ENCODE results near the gene CAMTA1. TPM values are rescaled to one million over a fixed set of nuclear protein-coding genes. Genes with fewer than 3 reads are reported as not detected.

CAMTA1 gene
- polyA plus RNA-seq, 2 donors, result 61.1 to 75.0 TPM

DNA sequence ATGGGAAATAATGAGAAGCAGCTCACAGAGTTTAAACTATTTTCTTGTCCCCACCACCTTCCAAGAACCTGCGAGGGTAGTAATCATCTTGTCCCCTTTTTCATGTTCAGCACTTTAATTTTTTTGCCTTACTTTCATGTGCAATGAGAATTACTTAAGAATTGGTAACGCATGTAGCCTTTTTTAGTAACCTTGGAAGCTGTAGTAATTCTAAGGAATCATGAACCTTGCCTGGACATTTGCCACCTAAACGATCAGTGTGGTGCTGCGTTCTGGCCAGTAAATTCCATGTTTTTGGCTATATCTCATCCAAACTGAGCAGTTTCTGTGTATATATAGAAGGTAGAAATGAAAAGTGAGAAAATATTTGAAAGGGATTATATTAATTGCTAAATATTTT is 981.9 kb downstream of the CAMTA1 start:
- 69 to 81% methylated on average over 4 of the region's 4 CpGs for WGBS, 2 donors
- H3K27me3 ChIP-seq (ENCODE audit: control insufficient read depth in 1 of 2, insufficient read depth in 2 of 2, low read length in 2 of 2), result no peaks in the 10 kb centered on the region
- no peaks in the 10 kb centered on the region for H3K4me1 ChIP-seq (ENCODE audit: control insufficient read depth in 2 of 2, insufficient read depth in 2 of 2, low read length in 1 of 2)
- no peak overlapping the region for H3K27ac ChIP-seq (ENCODE audit: low read depth in 2 of 2, low read length in 1 of 2)
- no peaks in the 10 kb centered on the region for H3K36me3 ChIP-seq (ENCODE audit: control insufficient read depth in 2 of 2, insufficient read depth in 2 of 2, low read length in 1 of 2)
- H3K9me3 ChIP-seq (ENCODE audit: control insufficient read depth in 2 of 2, insufficient read depth in 1 of 2, low read depth in 1 of 2, low read length in 1 of 2), result no peaks in the 10 kb centered on the region
- H3K4me3 ChIP-seq (ENCODE audit: low read depth in 1 of 2, low read length in 2 of 2), result no peak overlapping the region

DNA sequence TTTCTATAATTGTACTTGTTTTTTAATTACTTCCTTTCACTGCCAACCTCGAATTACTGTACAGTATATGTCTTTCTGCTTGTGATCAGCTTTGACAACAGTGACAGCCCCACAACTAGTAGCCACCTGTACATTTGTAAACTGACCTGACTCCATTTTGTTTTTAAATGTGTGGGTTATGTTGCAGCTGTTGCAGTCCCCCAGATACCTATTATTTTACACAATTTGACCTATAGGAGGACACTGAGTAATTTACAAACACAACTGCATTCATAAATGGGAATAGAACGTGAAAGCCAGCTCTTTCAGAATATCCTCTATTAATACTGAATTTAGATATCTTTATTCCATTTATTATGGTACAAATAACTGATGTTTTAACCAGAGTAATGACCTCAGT is 983.3 kb downstream of the CAMTA1 start:
- 51 to 61% methylated on average over 2 of the region's 2 CpGs for WGBS, 2 donors
- H3K4me1 ChIP-seq (ENCODE audit: control insufficient read depth in 2 of 2, insufficient read depth in 2 of 2, low read length in 1 of 2), result no peaks in the 10 kb centered on the region
- H3K4me3 ChIP-seq (ENCODE audit: low read depth in 1 of 2, low read length in 2 of 2), result no peak overlapping the region
- no peak overlapping the region for H3K27ac ChIP-seq (ENCODE audit: low read depth in 2 of 2, low read length in 1 of 2)
- H3K9me3 ChIP-seq (ENCODE audit: control insufficient read depth in 2 of 2, insufficient read depth in 1 of 2, low read depth in 1 of 2, low read length in 1 of 2), result no peaks in the 10 kb centered on the region
- H3K36me3 ChIP-seq (ENCODE audit: control insufficient read depth in 2 of 2, insufficient read depth in 2 of 2, low read length in 1 of 2), result no peaks in the 10 kb centered on the region
- H3K27me3 ChIP-seq (ENCODE audit: control insufficient read depth in 1 of 2, insufficient read depth in 2 of 2, low read length in 2 of 2), result no peaks in the 10 kb centered on the region

GRCh38 chr1:7769673-7770412 is 984.6 kb downstream of the CAMTA1 start:
- Histone ChIP-seq H3K27ac (ENCODE audit: low read depth in 2 of 2, low read length in 1 of 2) (no peak overlapping the region), H3K9me3 (ENCODE audit: control insufficient read depth in 2 of 2, insufficient read depth in 1 of 2, low read depth in 1 of 2, low read length in 1 of 2) (no peaks in the 10 kb centered on the region), H3K4me1 (ENCODE audit: control insufficient read depth in 2 of 2, insufficient read depth in 2 of 2, low read length in 1 of 2) (no peaks in the 10 kb centered on the region), H3K36me3 (ENCODE audit: control insufficient read depth in 2 of 2, insufficient read depth in 2 of 2, low read length in 1 of 2) (no peaks in the 10 kb centered on the region), H3K4me3 (ENCODE audit: low read depth in 1 of 2, low read length in 2 of 2) (no peak overlapping the region), H3K27me3 (ENCODE audit: control insufficient read depth in 1 of 2, insufficient read depth in 2 of 2, low read length in 2 of 2) (no peaks in the 10 kb centered on the region)
- 91 to 93% methylated on average over 12 of the region's 12 CpGs for WGBS, 2 donors

GRCh38 chr1:7770669-7770996 is 985.4 kb downstream of the CAMTA1 start:
- no peaks in the 10 kb centered on the region for H3K4me1 ChIP-seq (ENCODE audit: control insufficient read depth in 2 of 2, insufficient read depth in 2 of 2, low read length in 1 of 2)

DNA sequence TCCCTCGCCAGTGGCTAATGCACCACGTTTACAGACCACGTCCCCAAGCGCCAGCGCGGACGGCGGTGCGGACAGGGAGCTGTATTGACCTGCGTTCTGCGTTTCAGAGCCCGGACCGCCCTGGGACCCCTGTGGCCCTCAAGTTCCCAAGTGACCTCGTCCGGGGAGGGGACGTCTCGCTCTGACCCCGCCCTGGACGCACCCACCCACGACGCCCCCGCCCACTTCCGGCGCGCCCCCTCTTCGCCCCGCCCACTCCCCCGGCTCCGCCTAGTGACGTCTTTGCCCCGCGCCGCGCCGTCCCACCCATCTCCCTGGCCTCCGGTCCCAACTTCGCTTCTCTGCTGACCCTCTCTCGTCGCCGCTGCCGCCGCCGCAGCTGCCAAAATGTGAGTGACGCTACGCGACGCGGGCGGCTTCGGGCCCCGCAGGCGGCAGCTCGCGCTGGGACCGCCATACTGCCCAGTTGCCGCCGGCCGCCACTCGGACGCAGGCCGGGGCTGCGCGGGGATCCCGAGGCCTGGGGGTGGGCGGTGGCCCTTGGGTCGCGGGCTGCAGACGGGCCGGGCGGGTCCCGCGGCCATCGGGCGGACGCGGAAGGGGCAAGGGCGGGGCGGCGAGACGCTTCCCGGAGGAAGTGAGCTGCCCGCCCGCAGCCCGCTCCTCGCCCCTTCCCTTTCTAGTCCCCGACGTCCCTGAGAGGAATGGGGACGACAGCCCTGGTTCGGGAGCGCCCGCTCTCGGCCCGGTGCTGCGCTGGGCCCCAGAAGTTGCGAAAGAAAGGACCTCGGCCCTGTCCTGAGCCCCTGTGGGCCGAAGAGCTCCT is 986.0 kb downstream of the CAMTA1 start, which contains the start of gene VAMP3:
VAMP3 (plus strand) TSS at position 300 of the 826 bp plus-strand sequence; CDS start at position 388, 88 bp downstream.
- H3K27ac ChIP-seq (ENCODE audit: low read depth in 2 of 2, low read length in 1 of 2), result peak within 1 kb of the TSS; percentile 87 to 97
- H3K4me1 ChIP-seq (ENCODE audit: control insufficient read depth in 2 of 2, insufficient read depth in 2 of 2, low read length in 1 of 2), result no peaks in the 10 kb centered on the region
- WGBS, 2 donors, result 0 to 1% methylated on average over 63 to 97 of the region's 97 CpGs
- H3K27me3 ChIP-seq (ENCODE audit: control insufficient read depth in 1 of 2, insufficient read depth in 2 of 2, low read length in 2 of 2), result no peaks in the 10 kb centered on the region
- H3K9me3 ChIP-seq (ENCODE audit: control insufficient read depth in 2 of 2, insufficient read depth in 1 of 2, low read depth in 1 of 2, low read length in 1 of 2), result no peaks in the 10 kb centered on the region
- no peaks in the 10 kb centered on the region for H3K36me3 ChIP-seq (ENCODE audit: control insufficient read depth in 2 of 2, insufficient read depth in 2 of 2, low read length in 1 of 2)
- H3K4me3 ChIP-seq (ENCODE audit: low read depth in 1 of 2, low read length in 2 of 2), result peak within 1 kb of the TSS; percentile 79 to 80

More at GRCh38 chr1:7770669-7770996, 985.4 kb downstream of the CAMTA1 start:
- Histone ChIP-seq H3K27me3 (ENCODE audit: control insufficient read depth in 1 of 2, insufficient read depth in 2 of 2, low read length in 2 of 2) (no peaks in the 10 kb centered on the region), H3K36me3 (ENCODE audit: control insufficient read depth in 2 of 2, insufficient read depth in 2 of 2, low read length in 1 of 2) (no peaks in the 10 kb centered on the region), H3K27ac (ENCODE audit: low read depth in 2 of 2, low read length in 1 of 2) (peak overlapping the region; percentile 87 to 97), H3K4me3 (ENCODE audit: low read depth in 1 of 2, low read length in 2 of 2) (peak overlapping the region; percentile 79 to 80), H3K9me3 (ENCODE audit: control insufficient read depth in 2 of 2, insufficient read depth in 1 of 2, low read depth in 1 of 2, low read length in 1 of 2) (no peaks in the 10 kb centered on the region)
- 6 to 9% methylated on average over 6 of the region's 6 CpGs for WGBS, 2 donors

GRCh38 chr1:7771823-7772299 is 986.6 kb downstream of the CAMTA1 start:
- Histone ChIP-seq H3K27ac (ENCODE audit: low read depth in 2 of 2, low read length in 1 of 2) (peak overlapping the region; percentile 87 to 97), H3K4me3 (ENCODE audit: low read depth in 1 of 2, low read length in 2 of 2) (peak overlapping the region; percentile 79 to 80), H3K27me3 (ENCODE audit: control insufficient read depth in 1 of 2, insufficient read depth in 2 of 2, low read length in 2 of 2) (no peaks in the 10 kb centered on the region), H3K4me1 (ENCODE audit: control insufficient read depth in 2 of 2, insufficient read depth in 2 of 2, low read length in 1 of 2) (no peaks in the 10 kb centered on the region), H3K36me3 (ENCODE audit: control insufficient read depth in 2 of 2, insufficient read depth in 2 of 2, low read length in 1 of 2) (no peaks in the 10 kb centered on the region), H3K9me3 (ENCODE audit: control insufficient read depth in 2 of 2, insufficient read depth in 1 of 2, low read depth in 1 of 2, low read length in 1 of 2) (no peaks in the 10 kb centered on the region)
- 12 to 17% methylated on average over 12 of the region's 12 CpGs for WGBS, 2 donors

DNA sequence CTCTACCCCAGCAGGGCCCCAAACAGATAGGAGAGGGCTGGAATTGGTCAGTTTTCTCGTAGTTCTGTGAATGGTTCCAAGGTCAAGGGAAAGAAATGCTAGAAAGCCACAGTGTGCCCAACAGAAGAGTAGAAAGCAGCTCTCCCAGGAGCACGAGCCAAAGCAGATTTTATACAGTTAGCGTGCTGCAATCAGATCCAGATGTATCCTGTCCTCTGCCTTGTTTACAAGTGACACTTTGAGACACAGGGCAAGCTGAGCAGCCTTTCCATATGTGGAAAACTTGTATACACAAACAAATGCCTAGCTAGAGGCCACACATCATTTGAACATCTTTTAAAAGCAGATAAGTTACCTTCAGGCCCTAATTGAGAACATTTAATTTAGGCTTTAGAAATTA is 992.3 kb downstream of the CAMTA1 start:
- H3K4me1 ChIP-seq (ENCODE audit: control insufficient read depth in 2 of 2, insufficient read depth in 2 of 2, low read length in 1 of 2), result no peaks in the 10 kb centered on the region
- 81 to 93% methylated on average over 3 of the region's 3 CpGs for WGBS, 2 donors
- H3K36me3 ChIP-seq (ENCODE audit: control insufficient read depth in 2 of 2, insufficient read depth in 2 of 2, low read length in 1 of 2), result peaks cover 2 to 8% of the 10 kb centered on the region in 2 donors
- H3K27ac ChIP-seq (ENCODE audit: low read depth in 2 of 2, low read length in 1 of 2), result no peak overlapping the region
- H3K4me3 ChIP-seq (ENCODE audit: low read depth in 1 of 2, low read length in 2 of 2), result no peak overlapping the region
- no peaks in the 10 kb centered on the region for H3K27me3 ChIP-seq (ENCODE audit: control insufficient read depth in 1 of 2, insufficient read depth in 2 of 2, low read length in 2 of 2)
- H3K9me3 ChIP-seq (ENCODE audit: control insufficient read depth in 2 of 2, insufficient read depth in 1 of 2, low read depth in 1 of 2, low read length in 1 of 2), result no peaks in the 10 kb centered on the region

DNA sequence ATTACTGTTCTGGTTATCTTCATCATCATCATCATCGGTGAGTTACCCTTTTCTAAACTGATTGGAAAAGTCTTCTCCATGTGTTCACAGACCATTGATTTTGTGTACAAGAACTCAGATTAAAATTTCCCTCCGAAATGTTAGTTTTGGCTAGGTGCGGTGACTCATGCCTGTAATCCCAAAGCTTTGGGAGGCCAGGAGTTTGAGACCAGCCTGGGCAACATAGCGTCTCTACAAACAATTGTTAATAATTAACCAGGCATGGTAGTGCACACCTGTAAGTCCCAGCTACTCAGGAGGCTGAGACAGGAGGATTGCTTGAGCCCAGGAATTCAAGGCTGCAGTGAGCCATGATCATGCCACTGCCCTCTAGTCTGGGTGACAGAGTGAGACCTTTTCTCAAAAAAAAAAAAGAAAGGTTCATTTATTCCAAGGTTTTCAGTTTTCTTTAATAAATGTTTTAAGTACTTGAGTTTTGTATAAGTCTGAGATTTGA is 992.9 kb downstream of the CAMTA1 start:
- Histone ChIP-seq H3K27me3 (ENCODE audit: control insufficient read depth in 1 of 2, insufficient read depth in 2 of 2, low read length in 2 of 2) (no peaks in the 10 kb centered on the region), H3K9me3 (ENCODE audit: control insufficient read depth in 2 of 2, insufficient read depth in 1 of 2, low read depth in 1 of 2, low read length in 1 of 2) (no peaks in the 10 kb centered on the region), H3K4me1 (ENCODE audit: control insufficient read depth in 2 of 2, insufficient read depth in 2 of 2, low read length in 1 of 2) (no peaks in the 10 kb centered on the region), H3K27ac (ENCODE audit: low read depth in 2 of 2, low read length in 1 of 2) (no peak overlapping the region), H3K36me3 (ENCODE audit: control insufficient read depth in 2 of 2, insufficient read depth in 2 of 2, low read length in 1 of 2) (peaks cover 2 to 8% of the 10 kb centered on the region in 2 donors), H3K4me3 (ENCODE audit: low read depth in 1 of 2, low read length in 2 of 2) (no peak overlapping the region)
- 86 to 87% methylated on average over 4 of the region's 4 CpGs for whole genome bisulfite sequencing, 2 donors

DNA sequence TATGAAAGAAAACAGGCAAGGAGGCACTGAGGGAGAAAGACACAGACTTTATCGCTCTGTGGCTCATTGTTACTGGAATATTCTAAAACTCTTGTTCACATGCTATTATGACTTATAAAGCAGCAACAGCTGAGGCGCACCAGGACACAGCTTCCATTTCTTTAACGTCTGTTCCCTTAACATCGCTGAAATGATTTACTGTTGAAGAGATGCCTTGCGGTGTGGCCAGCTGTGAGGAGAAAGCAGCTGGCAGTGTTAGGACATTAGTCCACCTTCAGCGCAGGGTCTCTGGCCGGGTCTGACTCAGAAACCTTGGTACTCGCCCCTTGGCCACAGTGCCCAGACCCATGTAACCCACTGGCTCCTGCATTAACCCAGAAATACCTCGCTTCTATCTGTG is 995.7 kb downstream of the CAMTA1 start:
- H3K9me3 ChIP-seq (ENCODE audit: control insufficient read depth in 2 of 2, insufficient read depth in 1 of 2, low read depth in 1 of 2, low read length in 1 of 2), result no peaks in the 10 kb centered on the region
- no peaks in the 10 kb centered on the region for H3K4me1 ChIP-seq (ENCODE audit: control insufficient read depth in 2 of 2, insufficient read depth in 2 of 2, low read length in 1 of 2)
- no peak overlapping the region for H3K27ac ChIP-seq (ENCODE audit: low read depth in 2 of 2, low read length in 1 of 2)
- no peak overlapping the region for H3K4me3 ChIP-seq (ENCODE audit: low read depth in 1 of 2, low read length in 2 of 2)
- 85 to 92% methylated on average over 9 of the region's 9 CpGs for WGBS, 2 donors
- peaks cover 2 to 8% of the 10 kb centered on the region in 2 donors for H3K36me3 ChIP-seq (ENCODE audit: control insufficient read depth in 2 of 2, insufficient read depth in 2 of 2, low read length in 1 of 2)
- H3K27me3 ChIP-seq (ENCODE audit: control insufficient read depth in 1 of 2, insufficient read depth in 2 of 2, low read length in 2 of 2), result no peaks in the 10 kb centered on the region
